Testis (tissue), 3 donors: Measurements from ENCODE around the gene PWWP2B. TPM values are rescaled to one million over a fixed set of nuclear protein-coding genes. Genes with fewer than 3 reads are reported as not detected.
A peak's percentile ranks its signal among the peaks of the same experiment; 100 is the strongest.

ENCODE experiments used
- DNase-seq: peaks from one replicate; pipeline ENCODE4 v3.0.0-alpha.2; 2019
- H3K27ac ChIP-seq, 2 donors: fragments of 200-600 bp; sonication (generic); one replicate each; pipeline ENCODE4 v1.5.1; 2019
- H3K27me3 ChIP-seq: fragments of 200-600 bp; sonication (generic); one replicate; pipeline ENCODE4 v1.5.1; 2019
- H3K36me3 ChIP-seq: fragments of 200-600 bp; sonication (generic); one replicate; pipeline ENCODE4 v1.5.1; 2017; ENCODE audit warnings: low read depth; ENCODE audit errors: missing control alignments
- H3K4me1 ChIP-seq: fragments of 200-600 bp; sonication (generic); one replicate; pipeline ENCODE4 v1.5.1; 2019
- H3K4me3 ChIP-seq, 2 donors: fragments of 200-600 bp; sonication (generic); one replicate each; pipeline ENCODE4 v1.5.1; 2017 to 2019
- H3K9me3 ChIP-seq: fragments of 200-600 bp; sonication (generic); one replicate; pipeline ENCODE4 v1.5.1; 2017
- POLR2A ChIP-seq: fragments of 450-650 bp; IDR thresholded peaks from one replicate; pipeline ENCODE4 v1.6.1; 2017; ENCODE audit warnings: antibody characterized with exemption, mild to moderate bottlenecking, moderate library complexity
- WGBS, 2 donors: methylation state at CpG; one replicate each; pipeline ENCODE4 v1.1.5; 2018; 5-methylcytosine and 5-hydroxymethylcytosine counted together
- intact Hi-C: fragments of 100-400 bp; cut with DNase I; formaldehyde crosslinking; loops from one replicate; pipeline ENCODE4 v1.15.1; 2023; ENCODE audit warnings: low total_unique reads
- polyA plus RNA-seq: library from polyadenylated mRNA; stranded (reverse); fragments of 350-450 nt; fragmentation: Illumina TruSeq; extraction: RNeasy Lipid Tissue Mini Kit (QIAGEN cat#74804); gene quantifications from one replicate; pipeline ENCODE4 v1.2.3, GENCODE V29; 2014; ENCODE audit warnings: low read depth, low replicate concordance; ENCODE audit not compliant: insufficient read depth
- total RNA-seq, 2 donors: library from RNA; depleted of rRNA; stranded (reverse); fragments of >200 nt; gene quantifications; one replicate each; pipeline ENCODE4 v1.2.3, GENCODE V29; 2016
- TF ChIP-seq, protein P1 (sequence below), 3 experiments: fragments of 450-650 bp in 2 of 3; fragments of 200-600 bp in 1 of 3; sonication (generic) in 1 of 3; IDR thresholded peaks; one replicate each; pipeline ENCODE4 v1.5.1; 2016 to 2019; ENCODE audit warnings: antibody characterized with exemption in 3 of 3, mild to moderate bottlenecking in 2 of 3, moderate library complexity in 1 of 3

PWWP2B gene
- total and polyA plus RNA-seq, 3 donors from 2014 or later, result 16.0 to 45.1 (median 32.6) TPM

DNA sequence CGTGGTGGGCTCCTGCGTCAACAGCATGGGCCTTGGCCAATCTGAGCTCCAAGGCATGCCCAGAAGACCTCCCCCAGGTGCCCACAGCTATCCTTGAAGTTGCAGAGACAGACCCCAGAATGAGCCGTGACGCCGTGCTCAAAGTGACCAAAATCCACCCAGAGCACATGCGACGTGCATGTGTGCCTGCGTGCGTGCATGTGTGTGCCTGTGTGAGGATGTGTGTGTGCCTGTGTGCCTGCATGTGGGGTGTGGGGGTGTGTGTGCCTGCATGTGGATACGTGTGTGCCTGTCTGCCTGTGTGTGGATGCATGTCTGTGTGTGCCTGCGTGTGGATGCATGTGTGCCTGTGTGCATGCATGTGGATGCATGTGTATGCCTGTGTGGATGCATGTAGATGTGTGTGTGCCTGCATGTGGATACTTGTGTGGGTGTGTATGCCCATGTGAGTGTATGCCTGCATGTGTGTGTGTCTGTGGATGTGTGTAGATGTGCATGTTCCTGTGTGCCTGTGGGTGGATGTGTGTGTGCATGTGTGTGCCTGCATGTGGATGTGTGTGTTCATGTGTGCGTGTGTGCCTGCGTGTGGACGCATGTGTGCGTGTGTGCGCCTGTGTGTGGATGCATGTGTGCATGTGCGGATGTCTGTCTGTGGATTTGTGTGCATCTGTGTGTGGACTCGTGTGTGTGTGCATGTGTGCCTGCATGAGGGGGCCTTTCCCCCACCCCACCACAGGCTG is 42.6 kb downstream of the PWWP2B start:
- intact Hi-C loops, result no loop called here
- Histone ChIP-seq H3K27ac (no peak overlapping the region), H3K27me3 (no peaks in the 10 kb centered on the region), H3K9me3 (no peaks in the 10 kb centered on the region), H3K36me3 (no peaks in the 10 kb centered on the region), H3K4me1 (no peaks in the 10 kb centered on the region), H3K4me3 (no peak overlapping the region)
- WGBS, 2 donors, result 95% methylated on average over 14 to 18 of the region's 18 CpGs
- TF ChIP-seq POLR2A, result no peak
- TF ChIP-seq, protein P1, sequence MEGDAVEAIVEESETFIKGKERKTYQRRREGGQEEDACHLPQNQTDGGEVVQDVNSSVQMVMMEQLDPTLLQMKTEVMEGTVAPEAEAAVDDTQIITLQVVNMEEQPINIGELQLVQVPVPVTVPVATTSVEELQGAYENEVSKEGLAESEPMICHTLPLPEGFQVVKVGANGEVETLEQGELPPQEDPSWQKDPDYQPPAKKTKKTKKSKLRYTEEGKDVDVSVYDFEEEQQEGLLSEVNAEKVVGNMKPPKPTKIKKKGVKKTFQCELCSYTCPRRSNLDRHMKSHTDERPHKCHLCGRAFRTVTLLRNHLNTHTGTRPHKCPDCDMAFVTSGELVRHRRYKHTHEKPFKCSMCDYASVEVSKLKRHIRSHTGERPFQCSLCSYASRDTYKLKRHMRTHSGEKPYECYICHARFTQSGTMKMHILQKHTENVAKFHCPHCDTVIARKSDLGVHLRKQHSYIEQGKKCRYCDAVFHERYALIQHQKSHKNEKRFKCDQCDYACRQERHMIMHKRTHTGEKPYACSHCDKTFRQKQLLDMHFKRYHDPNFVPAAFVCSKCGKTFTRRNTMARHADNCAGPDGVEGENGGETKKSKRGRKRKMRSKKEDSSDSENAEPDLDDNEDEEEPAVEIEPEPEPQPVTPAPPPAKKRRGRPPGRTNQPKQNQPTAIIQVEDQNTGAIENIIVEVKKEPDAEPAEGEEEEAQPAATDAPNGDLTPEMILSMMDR (IDR thresholded peaks at IDR 0.05), result no peak
- DNase-seq, result no peak

DNA sequence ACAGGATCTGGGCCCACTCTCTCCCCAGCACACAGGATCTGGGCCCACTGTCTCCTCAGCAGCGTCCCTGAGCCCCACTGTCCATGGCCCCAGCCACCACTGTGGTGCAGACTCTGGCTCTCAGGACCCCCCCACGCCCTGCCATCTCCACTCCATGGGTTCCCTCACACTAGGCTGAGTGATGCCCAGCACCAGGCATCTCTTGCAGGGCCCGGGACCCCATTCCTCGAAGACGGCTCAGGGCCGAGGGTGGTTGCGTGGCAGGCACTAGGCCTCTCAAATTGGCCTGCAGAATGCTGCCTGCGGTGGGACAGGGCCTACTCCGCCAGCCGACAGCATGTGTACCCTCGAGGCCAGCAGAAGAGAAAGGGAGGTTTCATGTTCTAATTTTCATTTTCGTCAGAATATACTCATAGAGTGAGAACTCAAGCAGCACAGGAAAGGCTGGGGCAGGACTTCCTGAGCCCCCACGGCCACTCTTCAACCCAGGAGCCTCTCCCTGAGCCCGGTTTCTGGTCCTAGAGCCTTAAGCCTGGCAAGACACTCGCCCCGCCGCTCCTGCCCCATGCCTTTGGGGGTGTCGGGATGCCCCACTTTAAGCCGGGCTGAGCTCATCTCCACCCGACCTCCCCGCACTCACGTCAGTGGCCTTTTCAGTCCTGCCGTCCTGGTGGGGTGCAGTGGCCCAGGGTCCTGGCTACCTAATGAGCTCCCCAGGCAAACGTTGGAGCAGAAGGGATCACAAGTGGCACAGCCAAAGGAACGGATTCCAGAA is 44.0 kb downstream of the PWWP2B start:
- intact Hi-C loops, result no loop called here
- Histone ChIP-seq H3K27ac (no peak overlapping the region), H3K9me3 (no peaks in the 10 kb centered on the region)

GRCh38 chr10:132441818-132442524 is 45.0 kb downstream of the PWWP2B start:
- TF ChIP-seq, protein P1 (IDR thresholded peaks at IDR 0.05), result no peak
- no peak for TF ChIP-seq POLR2A
- WGBS, 2 donors, result 83 to 84% methylated on average over 22 of the region's 22 CpGs
- Histone ChIP-seq H3K4me1 (peaks cover 6% of the 10 kb centered on the region), H3K4me3 (no peak overlapping the region), H3K27me3 (no peaks in the 10 kb centered on the region), H3K36me3 (no peaks in the 10 kb centered on the region), H3K9me3 (no peaks in the 10 kb centered on the region), H3K27ac (no peak overlapping the region)
- DNase-seq, result no peak
- intact Hi-C loops, result no loop called here

More for the DNA sequence above, 44.0 kb downstream of the PWWP2B start:
- DNase-seq, result no peak
- WGBS, 2 donors, result 90 to 91% methylated on average over 22 to 25 of the region's 25 CpGs
- TF ChIP-seq, protein P1 (IDR thresholded peaks at IDR 0.05), result no peak
- TF ChIP-seq POLR2A, result no peak
- Histone ChIP-seq H3K4me1 (no peaks in the 10 kb centered on the region), H3K36me3 (no peaks in the 10 kb centered on the region), H3K27me3 (no peaks in the 10 kb centered on the region), H3K4me3 (no peak overlapping the region)

- no peaks in the 10 kb centered on the region for H3K9me3 ChIP-seq
- H3K4me1 ChIP-seq, result peaks cover 13% of the 10 kb centered on the region
- TF ChIP-seq POLR2A, result no peak
- no peak overlapping the region for H3K4me3 ChIP-seq
- DNase-seq, result no peak
- no peaks in the 10 kb centered on the region for H3K36me3 ChIP-seq
- H3K27ac ChIP-seq, result no peak overlapping the region
- 71 to 84% methylated on average over 7 to 10 of the region's 10 CpGs for WGBS, 2 donors
- intact Hi-C loops, result no loop called here
- no peaks in the 10 kb centered on the region for H3K27me3 ChIP-seq
These were observed 45.6 kb downstream of the PWWP2B start for GRCh38 chr10:132442636-132443035.

DNA sequence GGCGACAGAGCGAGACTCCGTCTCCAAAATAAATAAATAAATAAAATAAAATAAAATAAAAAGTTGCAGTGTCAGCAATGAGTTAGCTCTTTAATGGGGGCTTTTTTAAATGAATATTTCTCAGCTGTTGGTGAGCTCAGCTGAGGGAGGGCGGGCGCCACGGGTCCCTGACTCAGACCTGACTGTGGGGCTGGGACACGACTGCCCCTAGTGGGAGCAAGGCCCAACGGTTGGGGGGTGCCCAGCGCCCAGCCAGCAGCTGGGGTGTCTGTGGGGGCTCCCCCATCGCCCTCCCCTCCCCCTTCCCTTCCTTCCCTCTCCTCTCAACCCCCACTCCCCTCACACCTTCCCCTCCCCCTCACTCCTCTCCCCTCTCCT is 46.6 kb downstream of the PWWP2B start:
- H3K4me1 ChIP-seq, result peaks cover 17% of the 10 kb centered on the region
- WGBS, 2 donors, result 60 to 65% methylated on average over 10 of the region's 10 CpGs
- H3K27me3 ChIP-seq, result no peaks in the 10 kb centered on the region
- no peaks in the 10 kb centered on the region for H3K9me3 ChIP-seq
- H3K36me3 ChIP-seq, result no peaks in the 10 kb centered on the region
- no peak overlapping the region for H3K4me3 ChIP-seq
- no peak for TF ChIP-seq POLR2A
- TF ChIP-seq, protein P1 (IDR thresholded peaks at IDR 0.05), result peak in 1 of 3 experiments; percentile 21
- no peak overlapping the region for H3K27ac ChIP-seq
- intact Hi-C loops, result no loop called here
- DNase-seq, result no peak
